NB4 (cell line): Measurements from ENCODE around the gene GRAMD2B.
"Not testable (repeated sequence)": the region's sequence is repeated elsewhere in the genome, so short reads cannot be mapped to it uniquely, and the experiment has no call there.

Source experiments
- DNase-seq: peaks from one replicate; pipeline ENCODE4 v3.0.0; 2010; ENCODE audit warnings: low read depth
- H3K4me3 ChIP-seq: one replicate; pipeline ENCODE4 v1.5.1; 2011; ENCODE audit warnings: mild to moderate bottlenecking, low read depth, low read length, moderate library complexity
- CTCF ChIP-seq: IDR thresholded peaks from one replicate; pipeline ENCODE4 v1.5.1; 2012; ENCODE audit warnings: low read depth, low read length
- MAX ChIP-seq: IDR thresholded peaks from 2 replicates; pipeline ENCODE4 v1.6.1; 2011; ENCODE audit warnings: low read depth, low read length
- MYC ChIP-seq: IDR thresholded peaks from 2 replicates; pipeline ENCODE4 v1.6.1; 2011; ENCODE audit warnings: low read depth, low read length
- POLR2A ChIP-seq: IDR thresholded peaks from 2 replicates; pipeline ENCODE4 v1.6.1; 2011; ENCODE audit warnings: mild to moderate bottlenecking; ENCODE audit not compliant: insufficient read length; ENCODE audit errors: extremely low read depth

Gene GRAMD2B

GRCh38 chr5:126433701-126434100, 10.5 kb downstream of the GRAMD2B start:
- no peak for DNase-seq
- TF ChIP-seq MAX (no peak), MYC (no peak), CTCF (no peak), POLR2A (no peak)
- H3K4me3 ChIP-seq = no peak overlapping the region

GRCh38 chr5:126435261-126435660, 12.1 kb downstream of the GRAMD2B start:
- no peak overlapping the region for H3K4me3 ChIP-seq
- DNase-seq = no peak
- no peak for TF ChIP-seq CTCF
- no peak for TF ChIP-seq MAX
- TF ChIP-seq MYC = no peak
- TF ChIP-seq POLR2A = no peak

GRCh38 chr5:126435714-126436113, 12.5 kb downstream of the GRAMD2B start:
- H3K4me3 ChIP-seq = no peak overlapping the region
- no peak for DNase-seq
- TF ChIP-seq MAX (no peak), POLR2A (no peak), MYC (no peak), CTCF (no peak)

- DNase-seq = peak; percentile 8
- no peak overlapping the region for H3K4me3 ChIP-seq
- no peak for TF ChIP-seq CTCF
- no peak for TF ChIP-seq MYC
- TF ChIP-seq POLR2A = no peak
- no peak for TF ChIP-seq MAX
Measured at GRCh38 chr5:126437721-126438120, 14.5 kb downstream of the GRAMD2B start.

GRCh38 chr5:126438267-126438666, 15.1 kb downstream of the GRAMD2B start:
- no peak overlapping the region for H3K4me3 ChIP-seq
- no peak for TF ChIP-seq POLR2A
- DNase-seq = no peak

- no peak overlapping the region for H3K4me3 ChIP-seq
- TF ChIP-seq MYC (no peak), CTCF (no peak), POLR2A (no peak), MAX (no peak)
- DNase-seq = no peak
Measured at GRCh38 chr5:126438868-126439267, 15.7 kb downstream of the GRAMD2B start.

- DNase-seq, H3K4me3 ChIP-seq: not testable (repeated sequence)
Measured at GRCh38 chr5:126439724-126440123, 16.5 kb downstream of the GRAMD2B start.
